GM21825 (cell line): Measurements from ENCODE around the gene N4BP3.
"Not testable (repeated sequence)": the region's sequence is repeated elsewhere in the genome, so short reads cannot be mapped to it uniquely, and the experiment has no call there.

ENCODE experiments used
- ATAC-seq: cut with Tn5 transposase; IDR thresholded peaks from one replicate; pipeline ENCODE4 v1.9.1; 2021; ENCODE audit warnings: mild to moderate bottlenecking, moderate library complexity; ENCODE audit not compliant: unreplicated experiment

Gene N4BP3

GRCh38 chr5:178113141-178113787, at the start of gene N4BP3:
Gene N4BP3, plus strand, starts transcription at chr5:178113532. Its CDS starts 6,052 bp downstream, at chr5:178119584.
- peak; percentile 59 for ATAC-seq

DNA sequence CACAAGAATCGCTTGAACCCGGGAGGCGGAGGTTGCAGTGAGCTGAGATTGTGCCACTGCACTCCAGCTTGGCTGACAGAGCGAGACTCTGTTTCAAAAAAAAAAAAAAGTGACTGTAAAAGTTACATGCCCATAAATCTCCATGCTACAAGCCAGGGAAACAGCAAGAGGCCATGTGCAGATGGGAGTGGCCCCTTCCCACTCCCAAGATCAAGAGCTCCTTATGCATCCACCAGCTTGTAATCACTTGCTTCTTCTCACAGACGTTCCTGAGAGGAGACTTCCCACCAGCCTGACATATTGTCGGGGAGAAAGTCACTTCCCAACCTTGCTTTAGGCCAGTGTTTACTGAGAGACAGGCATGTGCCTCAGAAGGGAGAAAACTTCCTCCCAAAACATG, 45.6 kb upstream of the N4BP3 start:
- no peak for ATAC-seq

GRCh38 chr5:178068293-178068692, 45.0 kb upstream of the N4BP3 start:
- ATAC-seq: no peak

DNA sequence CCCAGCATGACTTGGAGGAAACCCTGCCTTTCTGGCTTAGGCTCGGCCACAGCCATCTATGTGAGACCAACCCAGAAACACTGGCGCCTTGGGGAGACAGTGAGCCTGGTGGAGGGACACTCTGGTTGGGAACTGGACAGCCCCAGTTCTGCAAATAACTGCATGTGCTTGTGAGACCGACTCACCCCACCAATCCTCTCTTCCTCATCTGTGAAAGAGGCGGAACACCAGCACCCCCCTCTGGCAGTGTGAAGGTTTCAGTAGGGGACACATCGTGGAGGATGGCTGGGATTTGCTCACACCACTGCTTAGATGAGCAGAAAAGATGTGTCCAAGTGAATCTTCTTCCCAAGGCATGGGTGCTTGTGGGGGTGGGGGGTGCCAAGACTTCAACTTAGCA, 43.4 kb upstream of the N4BP3 start:
- no peak for ATAC-seq

DNA sequence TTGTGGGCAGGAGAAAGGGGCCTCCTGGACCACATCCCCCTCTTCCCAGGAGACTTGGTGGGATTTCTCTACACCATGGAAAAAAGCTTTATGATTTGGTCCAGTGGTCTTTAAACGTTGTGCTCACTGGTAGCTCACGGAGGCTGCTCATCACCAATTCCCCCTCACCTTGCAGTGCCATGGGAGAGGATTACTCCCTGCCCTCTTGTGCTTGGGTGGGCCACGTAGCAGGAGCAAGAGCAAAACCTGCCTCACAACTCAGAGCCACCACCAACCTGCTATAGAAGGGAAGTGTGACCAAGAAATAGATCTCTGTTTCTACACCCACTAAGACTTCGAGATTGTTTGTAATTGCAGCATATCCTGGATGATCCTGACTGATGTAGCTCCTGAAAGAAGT, 42.2 kb upstream of the N4BP3 start:
- ATAC-seq: no peak

GRCh38 chr5:178072749-178073148, 40.6 kb upstream of the N4BP3 start:
- ATAC-seq: no peak

DNA sequence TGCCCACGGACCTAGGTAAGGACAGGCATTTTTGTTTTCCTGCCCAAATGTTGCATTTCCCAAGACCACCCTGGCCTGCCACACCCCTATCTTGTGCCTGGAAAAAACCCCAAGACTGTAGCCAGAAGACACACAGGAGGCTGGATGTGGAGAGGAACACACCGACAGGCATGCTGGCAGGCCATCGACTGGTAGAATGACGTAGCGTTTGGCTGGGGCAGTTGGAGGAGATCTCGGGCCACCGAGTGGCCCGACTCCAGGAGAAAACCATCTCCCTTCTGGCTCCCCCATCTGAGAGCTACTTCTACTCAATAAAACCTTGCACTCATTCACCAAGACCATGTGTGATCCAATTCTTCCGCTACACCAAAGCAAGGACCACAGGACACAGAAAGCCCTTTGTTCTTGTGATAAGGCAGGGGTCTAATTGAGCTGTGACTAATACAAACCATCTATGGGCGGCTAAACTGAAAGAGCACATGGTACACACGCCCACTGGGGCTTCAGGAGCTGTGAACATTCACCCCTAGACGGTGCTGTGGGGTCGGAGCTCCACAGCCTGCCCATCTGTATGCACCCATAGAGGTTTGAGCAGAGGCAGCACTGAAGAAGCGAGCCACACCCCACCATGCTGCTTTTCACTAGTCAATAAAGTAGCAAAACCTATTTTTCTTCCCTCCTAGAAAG, 38.9 kb upstream of the N4BP3 start:
- ATAC-seq: no peak

DNA sequence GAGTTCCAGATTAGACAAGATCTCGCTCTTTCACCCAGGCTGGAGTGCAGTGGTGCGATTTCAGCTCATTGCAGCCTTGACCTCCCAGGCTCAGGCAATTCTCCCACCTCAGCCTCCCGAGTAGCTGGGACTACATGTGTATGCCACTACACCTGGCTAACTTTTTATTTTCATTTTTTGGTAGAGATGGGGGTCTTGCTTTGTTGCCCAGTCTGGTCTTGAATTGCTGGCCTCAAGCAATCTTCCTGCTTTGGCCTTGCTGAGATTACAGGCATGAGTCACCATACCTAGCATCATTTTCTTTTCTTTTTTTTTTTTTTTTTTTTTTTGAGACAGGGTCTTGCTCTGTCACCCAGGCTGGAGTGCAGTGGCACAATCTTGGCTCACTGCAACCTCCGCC, 36.4 kb upstream of the N4BP3 start:
- ATAC-seq: not testable (repeated sequence)

DNA sequence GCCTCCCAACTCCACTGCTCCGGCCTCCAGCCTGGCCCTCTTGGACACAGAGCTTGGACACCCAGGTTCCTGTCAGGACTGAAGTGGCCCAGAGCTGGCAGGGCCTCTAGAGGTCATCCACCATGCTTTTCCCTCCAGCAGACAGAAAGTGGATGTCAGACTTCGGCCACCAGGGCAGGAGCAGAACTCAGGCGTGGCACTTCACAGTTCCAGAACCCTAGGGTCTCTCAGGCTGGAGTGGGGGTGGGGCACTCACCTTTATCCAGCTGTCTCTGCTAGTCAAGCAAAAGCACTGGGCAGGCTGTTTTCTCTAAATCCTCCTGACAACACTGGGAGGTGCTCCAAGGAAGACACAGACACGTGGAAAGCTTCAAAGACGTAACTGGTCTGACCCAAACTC, 35.6 kb upstream of the N4BP3 start:
- ATAC-seq: no peak

- ATAC-seq: no peak
Observed at GRCh38 chr5:178078197-178079010, 34.9 kb upstream of the N4BP3 start.

DNA sequence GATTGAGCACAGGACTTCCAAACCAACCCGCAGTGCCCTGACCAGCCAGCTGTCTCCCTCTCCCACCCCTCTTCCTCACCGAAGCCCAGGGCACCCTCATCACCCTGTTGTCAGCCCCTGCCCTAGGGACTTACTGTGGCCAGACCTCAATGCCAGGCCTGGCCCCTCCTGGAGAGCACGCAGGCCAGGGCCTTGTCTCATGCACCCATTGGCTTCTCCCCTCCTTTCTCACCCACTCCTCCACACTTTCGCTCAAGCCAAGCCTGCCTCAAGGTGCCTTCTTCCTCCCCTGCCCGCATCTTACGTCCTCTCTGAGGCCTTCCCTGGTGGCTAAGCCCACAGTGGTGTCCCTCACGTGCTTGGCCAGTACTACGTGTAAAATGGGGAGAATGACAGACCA, 33.3 kb upstream of the N4BP3 start:
- no peak for ATAC-seq

DNA sequence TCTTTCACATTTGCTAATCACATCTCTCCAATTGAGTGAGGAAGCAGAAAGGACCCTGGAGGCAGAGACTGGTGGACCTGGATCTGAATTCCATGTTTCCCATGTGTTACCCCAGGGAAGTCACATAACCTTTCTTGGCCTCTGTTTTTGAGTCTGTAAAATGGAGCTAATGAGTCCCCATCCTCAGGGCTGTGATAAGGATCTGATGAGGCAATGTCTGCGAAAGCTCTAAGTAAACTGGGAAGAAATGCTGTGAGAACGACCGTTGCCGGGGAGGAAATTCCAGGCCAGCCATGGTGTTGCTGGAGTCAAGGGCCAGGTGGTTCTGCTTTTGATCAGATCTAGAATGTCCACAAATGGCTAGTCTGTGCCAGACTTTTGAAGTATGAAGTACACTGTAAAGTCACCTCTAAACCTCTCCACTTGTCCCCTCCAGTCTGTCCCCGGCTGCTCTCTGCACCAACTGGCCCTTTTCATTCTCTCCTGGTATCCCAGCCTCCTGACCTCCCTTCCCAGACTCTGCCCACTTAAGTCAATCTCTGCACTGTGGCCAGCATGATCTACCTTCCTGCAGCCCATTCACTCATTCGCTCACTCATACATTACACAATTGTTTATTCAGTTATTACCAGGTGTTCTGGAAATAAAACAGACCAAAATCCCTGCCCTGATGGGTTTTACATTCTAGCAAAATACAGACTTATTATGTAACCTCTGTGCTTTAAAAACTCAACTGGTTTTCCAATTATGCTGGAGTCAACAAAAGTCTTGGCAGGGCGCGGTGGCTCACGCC, 32.5 kb upstream of the N4BP3 start:
- ATAC-seq: no peak

- no peak for ATAC-seq
Observed at GRCh38 chr5:178081571-178082243, 31.6 kb upstream of the N4BP3 start.

DNA sequence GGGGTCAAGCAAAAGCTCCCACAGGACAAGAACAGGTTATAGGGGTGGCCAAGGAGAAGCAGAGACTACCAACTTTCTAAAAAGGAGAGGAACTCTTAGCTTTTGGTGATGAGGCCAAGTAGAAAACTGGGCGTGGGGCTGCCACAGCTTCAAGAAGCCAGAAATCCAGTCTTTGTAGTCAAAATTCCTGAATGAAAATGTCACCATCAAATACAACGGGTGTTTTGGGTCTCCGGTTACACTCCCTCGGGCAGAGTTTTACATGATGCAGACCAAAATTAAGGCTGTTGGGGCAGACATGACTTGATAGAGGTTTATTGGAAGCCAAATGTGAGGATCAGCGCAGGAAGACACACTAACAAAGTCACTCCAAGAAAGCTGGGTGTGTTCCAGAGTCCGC, 29.4 kb upstream of the N4BP3 start:
- no peak for ATAC-seq

- ATAC-seq: no peak
Observed at GRCh38 chr5:178085316-178085715, 28.0 kb upstream of the N4BP3 start.

- ATAC-seq: no peak
Observed at GRCh38 chr5:178086266-178086665, 27.1 kb upstream of the N4BP3 start.

DNA sequence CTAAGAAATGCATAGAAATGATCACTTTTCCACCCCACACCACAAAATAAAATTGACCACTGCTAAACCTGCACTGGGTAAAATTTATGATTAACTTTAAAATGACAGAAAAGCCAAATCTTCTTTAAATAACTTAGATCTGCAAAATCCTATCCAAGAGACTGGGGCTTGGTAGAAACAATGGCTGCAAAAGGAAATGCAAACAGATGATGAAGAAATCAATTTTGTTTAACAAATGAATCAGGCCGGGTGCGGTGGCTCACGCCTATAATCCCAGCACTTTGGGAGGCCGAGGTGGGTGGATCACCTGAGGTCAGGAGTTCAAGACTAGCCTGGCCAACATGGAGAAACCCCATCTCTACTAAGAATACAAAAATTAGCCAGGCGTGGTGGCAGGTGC, 26.1 kb upstream of the N4BP3 start:
- not testable (repeated sequence) for ATAC-seq

GRCh38 chr5:178090856-178091255, 22.5 kb upstream of the N4BP3 start:
- no peak for ATAC-seq

GRCh38 chr5:178093134-178093533, 20.2 kb upstream of the N4BP3 start:
- no peak for ATAC-seq

GRCh38 chr5:178094345-178094744, 19.0 kb upstream of the N4BP3 start:
- ATAC-seq: no peak

DNA sequence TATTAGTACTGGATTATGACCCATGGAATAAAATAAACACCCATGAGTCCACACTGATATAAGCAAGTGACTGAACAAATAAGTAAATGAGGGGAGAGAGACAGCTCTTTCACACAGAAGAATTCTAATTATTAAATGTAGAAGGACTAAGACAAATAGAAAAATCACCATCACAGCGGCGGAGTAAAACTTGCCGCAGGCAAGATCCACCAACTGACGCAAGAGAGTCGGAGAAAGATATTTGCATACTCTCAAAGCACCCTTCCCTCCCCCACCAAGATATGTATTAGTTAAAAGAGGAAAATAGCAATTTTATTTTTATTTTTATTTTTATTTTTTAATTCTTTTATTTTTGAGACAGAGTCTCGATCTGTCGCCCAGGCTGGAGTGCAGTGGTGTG, 14.6 kb upstream of the N4BP3 start:
- no peak for ATAC-seq
